Stromal cell of bone marrow (primary cell): ENCODE measurements around the gene LZTS2.

Source experiments
- DNase-seq: peaks from one replicate; pipeline ENCODE4 v3.0.0-alpha.2; 2012; ENCODE audit warnings: low read depth

The LZTS2 gene

GRCh38 chr10:100998991-100999741 lies 442 bp upstream of the LZTS2 start:
- peak; percentile 56 for DNase-seq

DNA sequence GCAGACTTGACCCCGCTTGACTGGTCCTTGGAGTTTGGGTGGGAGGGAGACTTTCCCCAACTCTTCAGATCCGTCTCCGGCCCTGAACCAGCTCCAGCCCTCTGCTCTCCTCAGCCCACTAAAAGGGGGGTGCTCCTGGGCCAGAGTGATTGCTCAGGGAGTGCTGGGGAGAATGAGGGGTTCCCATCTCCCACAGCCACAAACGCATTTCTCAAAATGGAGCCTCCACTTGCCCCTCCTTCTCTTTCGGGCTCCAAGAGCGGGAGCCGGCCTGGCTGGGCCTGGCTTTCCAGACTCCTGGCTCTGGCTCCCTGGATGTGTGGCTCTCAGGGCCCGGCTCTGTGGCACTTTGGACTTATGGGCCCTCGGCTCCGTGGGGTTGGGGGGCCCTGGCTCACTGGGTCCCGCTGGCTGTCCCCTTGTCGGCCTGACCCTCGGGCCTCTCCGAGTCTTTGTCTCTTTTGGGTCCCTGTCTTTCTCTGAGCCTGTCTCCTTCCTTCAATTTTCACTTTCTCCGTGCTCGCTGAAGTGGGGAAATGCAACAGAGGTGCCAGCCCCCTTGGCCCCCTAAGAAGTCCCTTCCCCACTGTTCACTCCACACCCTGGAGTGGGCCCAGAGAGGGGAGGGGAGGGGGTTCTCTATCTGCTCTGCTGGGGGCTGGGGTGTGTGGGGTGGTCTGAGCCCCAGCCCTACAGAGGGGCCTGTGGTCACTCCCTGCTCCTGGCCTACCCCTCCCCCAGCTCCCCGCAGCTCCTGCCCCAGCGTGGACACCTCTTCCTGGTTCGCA lies 713 bp downstream of the LZTS2 start:
- no peak for DNase-seq

GRCh38 chr10:101000915-101001658 lies 1.5 kb downstream of the LZTS2 start:
- peak; percentile 95 for DNase-seq

DNA sequence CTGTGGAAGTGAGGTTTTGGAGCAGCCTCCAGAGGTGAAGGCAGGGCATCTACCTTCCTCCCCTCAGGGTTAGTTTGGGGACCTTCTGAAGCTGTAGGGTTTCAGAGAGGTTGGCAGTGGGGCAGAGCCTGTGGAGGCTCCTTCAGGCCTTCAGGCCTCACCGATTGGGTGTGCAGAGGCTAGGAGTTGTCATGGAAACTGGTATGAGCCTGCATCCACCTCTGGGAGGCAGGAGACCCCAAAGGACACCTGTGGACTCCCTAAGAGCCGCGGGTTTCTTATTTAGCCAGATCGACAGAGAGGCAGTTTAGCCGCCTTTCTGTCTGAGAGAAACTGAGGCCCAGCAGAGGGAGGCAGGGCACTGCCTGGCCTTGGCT lies 2.0 kb downstream of the LZTS2 start:
- no peak for DNase-seq

GRCh38 chr10:101002456-101002855 lies 2.8 kb downstream of the LZTS2 start:
- DNase-seq, result no peak

GRCh38 chr10:101003639-101004206 lies 4.1 kb downstream of the LZTS2 start:
- no peak for DNase-seq

DNA sequence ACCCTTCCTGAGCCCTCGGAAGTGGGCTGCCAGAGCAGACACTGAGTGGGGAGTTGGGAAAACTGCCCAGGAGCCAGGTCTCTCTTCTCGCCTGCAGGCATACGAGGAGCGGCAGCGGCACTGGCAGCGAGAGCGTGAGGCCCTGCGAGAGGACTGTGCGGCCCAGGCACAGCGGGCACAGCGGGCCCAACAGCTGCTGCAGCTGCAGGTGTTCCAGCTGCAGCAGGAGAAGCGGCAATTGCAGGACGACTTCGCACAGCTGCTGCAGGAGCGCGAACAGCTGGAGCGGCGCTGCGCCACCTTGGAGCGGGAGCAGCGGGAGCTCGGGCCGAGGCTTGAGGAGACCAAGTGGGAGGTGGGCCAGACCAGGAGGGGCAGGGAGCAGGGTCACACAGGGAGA lies 5.8 kb downstream of the LZTS2 start:
- DNase-seq, result no peak

GRCh38 chr10:101005869-101006567 lies 6.4 kb downstream of the LZTS2 start:
- no peak for DNase-seq

GRCh38 chr10:101006593-101007098 lies 7.0 kb downstream of the LZTS2 start:
- DNase-seq, result no peak

GRCh38 chr10:101007099-101007711 lies 7.6 kb downstream of the LZTS2 start:
- DNase-seq, result no peak

GRCh38 chr10:101007915-101008822 lies 8.6 kb downstream of the LZTS2 start:
- no peak for DNase-seq

GRCh38 chr10:101008823-101009423 lies 9.3 kb downstream of the LZTS2 start:
- no peak for DNase-seq

DNA sequence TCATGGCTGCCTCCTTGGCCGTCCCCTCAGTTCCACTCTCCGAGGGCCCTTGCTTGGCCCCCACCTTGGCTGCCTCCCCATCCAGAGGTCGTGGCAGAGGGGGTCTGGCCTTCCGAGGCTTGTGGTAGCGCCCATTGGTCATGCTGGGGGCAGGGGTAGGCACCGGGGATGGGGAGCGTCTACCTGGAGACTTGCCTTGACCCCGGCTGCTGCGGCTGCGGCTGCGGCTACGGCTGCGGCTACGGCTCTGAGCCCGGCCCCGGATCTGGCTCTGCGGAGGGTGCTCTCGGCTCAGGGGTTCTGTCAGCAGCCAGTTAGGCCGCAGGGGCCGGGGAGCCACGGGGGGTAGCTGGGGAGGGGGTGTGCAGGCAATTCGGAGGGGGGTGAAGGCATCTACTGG lies 10.7 kb downstream of the LZTS2 start:
- DNase-seq, result no peak

DNA sequence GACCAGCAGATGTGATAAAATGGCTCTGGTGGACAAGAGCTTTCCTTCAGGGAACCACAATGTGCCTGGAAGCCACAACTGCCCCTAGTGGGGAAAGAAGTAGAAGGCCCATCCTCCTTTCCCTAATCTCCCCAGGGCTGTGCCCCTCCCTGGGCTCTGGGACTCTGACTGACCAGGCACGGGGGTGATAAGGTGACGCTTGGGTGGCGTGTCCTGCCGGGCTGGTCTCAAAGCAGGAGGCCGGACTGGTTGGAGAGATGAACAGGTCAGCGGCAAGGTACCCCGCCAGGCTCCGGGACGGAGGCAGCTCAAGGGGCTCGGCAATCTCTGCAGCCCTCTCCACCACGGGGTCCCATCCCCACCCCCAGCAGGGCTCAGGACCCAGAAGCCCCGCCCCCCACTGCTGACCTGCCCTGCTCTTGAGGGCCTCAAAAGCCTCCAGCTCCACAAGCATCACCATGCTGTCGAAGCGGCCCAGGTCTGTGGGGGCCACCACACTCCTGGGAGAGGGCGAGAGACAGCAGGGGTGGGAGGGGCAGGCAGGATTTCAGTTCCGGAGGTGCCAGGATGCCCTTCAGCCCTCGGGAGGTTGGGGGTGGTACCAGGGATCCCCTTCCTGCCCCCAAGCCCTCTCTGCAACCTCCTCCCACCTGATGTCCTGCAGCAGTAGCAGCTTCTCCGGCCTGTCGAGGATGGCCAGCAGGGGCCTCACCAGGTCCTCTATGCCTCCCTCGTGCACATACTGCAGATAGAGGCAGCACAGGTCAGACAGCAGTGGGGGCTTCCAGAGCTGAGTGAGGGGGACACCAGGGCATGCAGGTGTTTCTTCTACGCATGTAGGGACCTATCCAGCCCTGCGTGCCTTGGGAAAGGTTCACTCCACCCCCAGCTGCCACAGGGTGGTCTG lies 12.2 kb downstream of the LZTS2 start:
- DNase-seq, result no peak

DNA sequence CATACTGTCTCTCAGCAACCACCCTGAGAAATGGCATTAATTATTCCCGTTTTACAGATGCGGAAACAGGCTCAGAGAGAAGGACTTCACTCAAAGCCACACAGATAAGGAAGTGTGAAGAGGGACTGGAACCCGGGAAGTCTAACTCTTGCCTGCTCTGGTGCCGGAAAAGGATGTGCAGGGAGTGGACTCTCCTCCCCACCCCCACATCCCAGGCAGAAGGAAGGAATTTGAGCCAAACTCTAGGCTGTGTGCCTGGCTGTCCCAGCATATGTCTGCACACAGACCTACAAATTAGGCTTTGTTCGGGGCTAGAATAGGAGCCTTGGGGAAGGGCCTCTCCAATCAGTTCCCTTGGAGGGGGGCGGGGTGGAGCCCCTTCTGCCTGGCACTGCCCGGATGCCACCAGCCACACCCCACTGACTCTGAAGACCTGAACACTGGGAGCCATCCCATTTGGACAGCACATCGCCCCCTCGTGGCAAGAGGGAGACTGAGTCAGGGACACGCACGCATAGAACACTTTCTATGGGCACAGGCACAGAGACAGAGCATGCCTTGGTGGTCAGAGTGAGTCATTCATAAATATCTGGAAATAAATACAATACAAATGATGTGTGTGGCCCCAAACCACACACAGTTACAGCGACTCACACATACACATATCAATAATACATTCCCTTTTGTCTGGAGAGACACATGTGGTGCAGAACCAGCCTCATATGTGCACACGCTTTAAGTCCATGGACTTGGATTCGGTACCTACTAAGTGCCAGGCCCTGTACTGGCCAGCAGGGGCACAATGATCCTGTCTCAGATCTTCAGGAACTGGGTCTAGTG lies 13.1 kb downstream of the LZTS2 start:
- peak; percentile 90 for DNase-seq

- no peak for DNase-seq
These were observed 13.8 kb downstream of the LZTS2 start for GRCh38 chr10:101013365-101013825.

GRCh38 chr10:101014230-101014884 lies 14.7 kb downstream of the LZTS2 start:
- DNase-seq, result peak; percentile 38
